Activated T-cell treated with anti-CD3 and anti-CD28 coated beads, Interleukin-2, amount 50 U/mL, for 1 hour (primary cell): ENCODE measurements around the gene UBE3B.
"Not testable (repeated sequence)": the region's sequence is repeated elsewhere in the genome, so short reads cannot be mapped to it uniquely, and the experiment has no call there.

Experiments used
- DNase-seq: peaks from one replicate; pipeline ENCODE4 v3.0.0-alpha.2; 2020

Gene UBE3B

GRCh38 chr12:109477185-109477962, at the start of gene UBE3B, which contains the start of gene KCTD10:
TSS of gene UBE3B (plus strand) at chr12:109477634. CDS start at chr12:109483552, 5,918 bp downstream.
TSS of gene KCTD10 (minus strand) at chr12:109477300. CDS start at chr12:109477262, 38 bp downstream.
- DNase-seq: peak; percentile 90

- peak; percentile 73 for DNase-seq
These were observed 49.3 kb upstream of the UBE3B start for GRCh38 chr12:109428037-109428629.

GRCh38 chr12:109428804-109429203, 48.6 kb upstream of the UBE3B start:
- not testable (repeated sequence) for DNase-seq

- no peak for DNase-seq
These were observed 47.2 kb upstream of the UBE3B start for GRCh38 chr12:109430244-109430643.

- DNase-seq: no peak
These were observed 45.0 kb upstream of the UBE3B start for GRCh38 chr12:109432431-109432830.

- peak; percentile 75 for DNase-seq
These were observed 44.6 kb upstream of the UBE3B start for GRCh38 chr12:109432842-109433304.

GRCh38 chr12:109433618-109434017, 43.8 kb upstream of the UBE3B start:
- DNase-seq: no peak

- no peak for DNase-seq
These were observed 42.9 kb upstream of the UBE3B start for GRCh38 chr12:109434582-109434981.

GRCh38 chr12:109435428-109436187, 41.8 kb upstream of the UBE3B start:
- no peak for DNase-seq

- DNase-seq: no peak
These were observed 41.3 kb upstream of the UBE3B start for GRCh38 chr12:109436188-109436560.

- DNase-seq: no peak
These were observed 38.3 kb upstream of the UBE3B start for GRCh38 chr12:109439181-109439580.

- not testable (repeated sequence) for DNase-seq
These were observed 37.5 kb upstream of the UBE3B start for GRCh38 chr12:109439951-109440350.

GRCh38 chr12:109440851-109441490, 36.5 kb upstream of the UBE3B start:
- no peak for DNase-seq

- DNase-seq: no peak
These were observed 33.6 kb upstream of the UBE3B start for GRCh38 chr12:109443794-109444193.

- no peak for DNase-seq
These were observed 33.2 kb upstream of the UBE3B start for GRCh38 chr12:109444259-109444658.

GRCh38 chr12:109445191-109445609, 32.2 kb upstream of the UBE3B start:
- DNase-seq: no peak

- no peak for DNase-seq
These were observed 30.6 kb upstream of the UBE3B start for GRCh38 chr12:109446869-109447268.

- no peak for DNase-seq
These were observed 30.0 kb upstream of the UBE3B start for GRCh38 chr12:109447482-109447881.

GRCh38 chr12:109448272-109448671, 29.2 kb upstream of the UBE3B start:
- DNase-seq: no peak

- DNase-seq: no peak
These were observed 28.6 kb upstream of the UBE3B start for GRCh38 chr12:109448707-109449390.

- DNase-seq: no peak
These were observed 27.4 kb upstream of the UBE3B start for GRCh38 chr12:109449845-109450532.

- DNase-seq: no peak
These were observed 26.5 kb upstream of the UBE3B start for GRCh38 chr12:109450980-109451379.
